HepG2 (cell line): ENCODE data around the gene LRIG1. TPM values are rescaled to one million over a fixed set of nuclear protein-coding genes. Genes with fewer than 3 reads are reported as not detected.

Experiments used
- ATAC-seq: fragments of 200-7000 bp; cut with Tn5 transposase; 3 replicates; pipeline ENCODE4 v1.9.1; 2020; ENCODE audit warnings: mild to moderate bottlenecking, moderate library complexity
- BruUV-seq: library from RNA; stranded (reverse); fragments of 400-500 nt; replicated peaks from 2 replicates; lab custom pipeline; 2021; lab: Mats Ljungman, UMichigan
- CTCF ChIA-PET: fragments of 300-600 bp; formaldehyde crosslinking; extraction: SDS; loops from one replicate; lab custom pipeline; 2021; ENCODE audit warnings: low total read pairs, inconsistent platforms, low intra/inter-chr PET ratio; lab: Yijun Ruan, JAX
- POLR2A ChIA-PET: fragments of 350-600 bp; sonication (Branson Sonifier 250); formaldehyde crosslinking; loops from one replicate; lab custom pipeline; 2020; ENCODE audit warnings: antibody characterized with exemption, inconsistent platforms; lab: Yijun Ruan, JAX
- DNase-seq: peaks from one replicate; pipeline ENCODE4 v3.0.0-alpha.2; 2015; ENCODE audit warnings: low spot score
- FAIRE-seq: peaks from 3 replicates; lab custom pipeline; 2011; peaks lifted over from hg19 to GRCh38; lab: Jason Lieb, UNC
- H2AFZ ChIP-seq: one replicate; pipeline ENCODE4 v1.6.1; 2011; ENCODE audit warnings: low read length, inconsistent platforms
- H3K27ac ChIP-seq: fragments of 300-600 bp; 3 replicates; pipeline ENCODE4 v1.8.0; 2011; ENCODE audit warnings: mixed run types, mild to moderate bottlenecking, mixed read lengths, low read length, inconsistent platforms; ENCODE audit not compliant: insufficient read depth; ENCODE audit errors: extremely low read length
- H3K27me3 ChIP-seq, 2 experiments: fragments of 200-600 bp in 1 of 2; 2 replicates in 1 of 2; 3 replicates in 1 of 2; pipeline versions ENCODE4 v1.6.0 to v1.8.0; 2011; ENCODE audit warnings: low read length in 2 of 2, mild to moderate bottlenecking in 2 of 2, moderate library complexity in 2 of 2, inconsistent platforms in 1 of 2; ENCODE audit not compliant: insufficient read depth in 2 of 2, control insufficient read depth in 1 of 2
- H3K36me3 ChIP-seq, 2 experiments: fragments of 200-600 bp in 1 of 2; replicated peaks in 1 of 2; 2 replicates in 1 of 2; 3 replicates in 1 of 2; pipeline versions ENCODE4 v1.5.1 to v1.8.0; 2011; ENCODE audit warnings: low read length in 2 of 2, inconsistent platforms in 1 of 2; ENCODE audit not compliant: insufficient read depth in 2 of 2, control insufficient read depth in 1 of 2
- H3K4me1 ChIP-seq: 2 replicates; pipeline ENCODE4 v1.5.1; 2012; ENCODE audit warnings: low read length, inconsistent platforms; ENCODE audit not compliant: insufficient read depth
- H3K4me2 ChIP-seq: 2 replicates; pipeline ENCODE4 v1.6.0; 2011; ENCODE audit warnings: low read depth, low read length, inconsistent platforms
- H3K4me3 ChIP-seq, 3 experiments: fragments of 200-600 bp in 1 of 3; sonication (generic), shearing (Covaris generic) in 1 of 3; replicated peaks in 1 of 3; 2 replicates each; pipeline ENCODE4 v1.5.1; 2011 to 2016; ENCODE audit warnings: low read length in 3 of 3, inconsistent platforms in 2 of 3, low read depth in 2 of 3, mild to moderate bottlenecking in 2 of 3, control low read depth in 1 of 3, mixed read lengths in 1 of 3; ENCODE audit not compliant: insufficient read depth in 1 of 3
- H3K79me2 ChIP-seq: one replicate; pipeline ENCODE4 v1.6.1; 2011; ENCODE audit warnings: low read length, inconsistent platforms; ENCODE audit not compliant: insufficient read depth
- H3K9ac ChIP-seq: 2 replicates; pipeline ENCODE4 v1.6.0; 2011; ENCODE audit warnings: mild to moderate bottlenecking, low read depth, low read length, inconsistent platforms; ENCODE audit not compliant: insufficient read depth
- H3K9me3 ChIP-seq: 2 replicates; pipeline ENCODE4 v1.5.1; 2012; ENCODE audit warnings: mild to moderate bottlenecking, low read length
- H4K20me1 ChIP-seq: 2 replicates; pipeline ENCODE4 v1.6.0; 2011; ENCODE audit warnings: inconsistent platforms, mild to moderate bottlenecking, low read length, moderate library complexity; ENCODE audit not compliant: insufficient read depth
- ARID2 ChIP-seq: sonication (generic); formaldehyde crosslinking; IDR thresholded peaks from 2 replicates; pipeline ENCODE4 v1.8.1; 2022; ENCODE audit warnings: mild to moderate bottlenecking, missing genetic modification reagents, borderline replicate concordance
- ATF4 ChIP-seq, 2 experiments: fragments of 450-650 bp in 1 of 2; sonication (generic) in 1 of 2; formaldehyde crosslinking; IDR thresholded peaks; 2 replicates each; pipeline versions ENCODE4 v1.5.0 to v1.8.0; 2020 to 2022; ENCODE audit warnings: mild to moderate bottlenecking in 1 of 2, missing genetic modification reagents in 1 of 2
- ATF7 ChIP-seq, 2 experiments: fragments of 450-650 bp in 1 of 2; sonication (generic) in 1 of 2; formaldehyde crosslinking in 1 of 2; IDR thresholded peaks; 2 replicates each; pipeline versions ENCODE4 v1.4.0 to v1.6.1; 2016 to 2020; ENCODE audit warnings: antibody characterized with exemption in 1 of 2, mild to moderate bottlenecking in 1 of 2, missing genetic modification reagents in 1 of 2
- CBX2 ChIP-seq, 2 experiments: fragments of 200-600 bp in 1 of 2; sonication (generic); formaldehyde crosslinking in 1 of 2; IDR thresholded peaks; 2 replicates each; pipeline versions ENCODE4 v1.7.0 to v1.8.1; 2018 to 2022; ENCODE audit warnings: low read depth in 2 of 2, low read length in 1 of 2, mild to moderate bottlenecking in 1 of 2, missing genetic modification reagents in 1 of 2
- CEBPB ChIP-seq: IDR thresholded peaks from 2 replicates; pipeline ENCODE4 v1.6.1; 2011; ENCODE audit warnings: low read depth, low read length, improper control_type of control experiment, borderline replicate concordance
- HNRNPK ChIP-seq: fragments of 200-400 bp; formaldehyde crosslinking; IDR thresholded peaks from 2 replicates; pipeline ENCODE4 v1.6.1; 2018; ENCODE audit warnings: low read length, low read depth, moderate library complexity, mild to moderate bottlenecking; ENCODE audit not compliant: poor library complexity, severe bottlenecking
- MAF1 ChIP-seq: sonication (generic); formaldehyde crosslinking; IDR thresholded peaks from 2 replicates; pipeline ENCODE4 v1.5.0; 2020; ENCODE audit warnings: missing genetic modification reagents, borderline replicate concordance
- PHF5A ChIP-seq: IDR thresholded peaks from one replicate; pipeline ENCODE4 v1.6.1; 2018; ENCODE audit warnings: low read depth, missing genetic modification reagents; ENCODE audit not compliant: unreplicated experiment
- RBFOX2 ChIP-seq: fragments of 200-400 bp; formaldehyde crosslinking; IDR thresholded peaks from 2 replicates; pipeline ENCODE4 v1.6.1; 2017; ENCODE audit warnings: low read depth, mild to moderate bottlenecking, low read length
- ZNF598 ChIP-seq: sonication (generic); formaldehyde crosslinking; IDR thresholded peaks from 2 replicates; pipeline ENCODE4 v1.5.1; 2020; ENCODE audit warnings: mild to moderate bottlenecking, missing genetic modification reagents, borderline replicate concordance
- WGBS: methylation state at CpG from one replicate; pipeline ENCODE4 v1.1.6; 2017; ENCODE audit warnings: low lambda C conversion rate; 5-methylcytosine and 5-hydroxymethylcytosine counted together
- in situ Hi-C: cut with HindIII; loops from 2 replicates; pipeline ENCODE4 v1.10.0; 2017; ENCODE audit warnings: low pct_unique_long_range_greater_than_20kb; ENCODE audit not compliant: extremely low pct_ligation_motif_present
- intact Hi-C: fragments of 100-400 bp; cut with micrococcal nuclease; formaldehyde crosslinking; loops from one replicate; pipeline ENCODE4 v1.10.0; 2022; ENCODE audit not compliant: unreplicated experiment
- polyA plus RNA-seq, 8 experiments: library from polyadenylated mRNA; depleted of rRNA in 3 of 8; stranded (reverse) in 7 of 8; unstranded in 1 of 8; fragments of >200 nt; fragmentation: Illumina TruSeq in 4 of 8; extraction: Trizol in 4 of 8; gene quantifications; 2 replicates each; pipeline versions ENCODE4 v1.2.1 to v1.2.3, GENCODE V29; 2011 to 2016; ENCODE audit warnings: low read depth in 4 of 8, missing spikeins in 1 of 8, mixed read lengths in 1 of 8; ENCODE audit not compliant: insufficient read depth in 1 of 8
- total RNA-seq, 5 experiments: library from RNA; depleted of rRNA; stranded (reverse); fragments of >200 nt; fragmentation: Illumina TruSeq; extraction: Trizol; gene quantifications; 2 replicates each; pipeline ENCODE4 v1.2.3, GENCODE V29; 2016; ENCODE audit warnings: low read depth in 1 of 5

LRIG1 gene
- total and polyA plus RNA-seq, 2 of the 13 experiments (the other 11 are each of a cell fraction or from before 2014, with no cell fraction given): 17.8 to 24.8 TPM

- TF ChIP-seq RBFOX2: no peak
Measured at GRCh38 chr3:66398228-66399025, 102.4 kb downstream of the LRIG1 start (continued).

DNA sequence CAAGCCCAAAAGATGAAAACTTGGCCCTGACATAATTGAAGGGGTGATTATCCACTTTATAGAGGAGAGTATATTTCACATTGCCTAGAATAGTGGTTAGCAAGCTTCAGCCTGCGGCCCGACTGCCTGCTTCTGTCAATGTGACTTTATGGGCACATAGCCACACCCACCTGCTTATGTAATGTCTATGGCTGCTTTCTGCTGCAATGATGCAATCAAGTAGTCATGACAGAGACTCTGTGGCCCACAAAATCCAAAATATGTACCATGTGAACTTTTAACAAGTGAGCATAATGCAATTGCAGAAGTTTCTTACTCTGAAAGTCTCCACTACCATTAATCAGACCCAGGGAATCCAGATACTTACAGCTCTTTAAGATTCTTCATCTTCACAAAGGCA, 103.1 kb downstream of the LRIG1 start:
- DNase-seq: no peak
- Histone ChIP-seq H3K4me2 (no peak overlapping the region), H3K4me3 (no peak overlapping the region), H3K36me3 (peaks cover 27 to 62% of the 10 kb centered on the region in 2 experiments), H2AFZ (no peak overlapping the region), H3K9me3 (no peaks in the 10 kb centered on the region), H4K20me1 (no peaks in the 10 kb centered on the region), H3K27ac (no peak overlapping the region), H3K9ac (no peak overlapping the region), H3K4me1 (no peaks in the 10 kb centered on the region), H3K79me2 (no peaks in the 10 kb centered on the region), H3K27me3 (no peaks in the 10 kb centered on the region)
- ChIA-PET POLR2A (no interaction called here), CTCF (no interaction called here)
- no TSS peak for BruUV-seq
- no peak for FAIRE-seq
- WGBS: no CpG with 5 or more reads among the region's 2 CpGs
- no peak for ATAC-seq
- in situ Hi-C loops (no loop called here), intact Hi-C loops (no loop called here)
- TF ChIP-seq PHF5A (no peak), ARID2 (CRISPR knock-in tag) (no peak), ZNF598 (CRISPR knock-in tag) (no peak), ATF4 (CRISPR knock-in tag; IDR thresholded peaks at IDR 0.05) (peak in 1 of 2 experiments; percentile 39; a peak in 1 of 4 replicates), MAF1 (no peak), CBX2 (IDR thresholded peaks at IDR 0.05; ENCODE audit: low read depth, low read length) (no peak), CBX2 (CRISPR knock-in tag; IDR thresholded peaks at IDR 0.05; ENCODE audit: low read depth) (no peak), ATF7 (IDR thresholded peaks at IDR 0.05) (0 out of 2 replicates have a peak, but pooled peaks have one; percentile 23), ATF7 (CRISPR knock-in tag; IDR thresholded peaks at IDR 0.05) (no peak), CEBPB (peak; percentile 60; the same call in 1 of the 2 replicates), HNRNPK (no peak)
